Peyer's patch (tissue), 4 donors: Measurements from ENCODE around the gene TPM1.
"Not testable (repeated sequence)": the region's sequence is repeated elsewhere in the genome, so short reads cannot be mapped to it uniquely, and the experiment has no call there.

Source experiments
- CTCF ChIP-seq, 6 experiments: fragments of 450-650 bp in 4 of 6; fragments of 200-600 bp in 2 of 6; sonication (generic) in 1 of 6; IDR thresholded peaks; one replicate each; pipeline ENCODE4 v1.5.1; 2017 to 2019; ENCODE audit warnings: antibody characterized with exemption in 6 of 6, mild to moderate bottlenecking in 3 of 6, moderate library complexity in 1 of 6
- POLR2A ChIP-seq, 2 donors: fragments of 450-650 bp; IDR thresholded peaks; one replicate each; pipeline ENCODE4 v1.5.1; 2017; ENCODE audit warnings: antibody characterized with exemption in 2 of 2, mild to moderate bottlenecking in 2 of 2, moderate library complexity in 2 of 2

- TF ChIP-seq CTCF, POLR2A (IDR thresholded peaks at IDR 0.05): not testable (repeated sequence)
These were observed 56.4 kb downstream of the TPM1 start for GRCh38 chr15:63098901-63099300.
